Mucosa of descending colon (tissue), 3 donors: Measurements from ENCODE around the gene PRCD. TPM values are rescaled to one million over a fixed set of nuclear protein-coding genes. Genes with fewer than 3 reads are reported as not detected.
"Not testable (repeated sequence)": the region's sequence is repeated elsewhere in the genome, so short reads cannot be mapped to it uniquely, and the experiment has no call there.

Experiments
- ATAC-seq: fragments of 200-7000 bp; cut with Tn5 transposase; one replicate; pipeline ENCODE4 v1.9.1; 2020; ENCODE audit warnings: mild to moderate bottlenecking, moderate library complexity
- DNase-seq, 3 donors: peaks; one replicate each; pipeline ENCODE4 v3.0.0-alpha.2; 2020
- H3K36me3 ChIP-seq: fragments of 200-600 bp; one replicate; pipeline ENCODE4 v1.8.0; 2021; ENCODE audit warnings: low read depth, mild to moderate bottlenecking
- H3K4me1 ChIP-seq: fragments of 200-600 bp; one replicate; pipeline ENCODE4 v1.8.0; 2021; ENCODE audit warnings: low read depth, mild to moderate bottlenecking
- H3K4me3 ChIP-seq: fragments of 200-600 bp; one replicate; pipeline ENCODE4 v1.8.0; 2021; ENCODE audit warnings: mild to moderate bottlenecking
- H3K9me3 ChIP-seq: fragments of 200-600 bp; one replicate; pipeline ENCODE4 v1.8.0; 2021; ENCODE audit warnings: mild to moderate bottlenecking
- intact Hi-C, 2 donors: fragments of 100-400 bp; cut with DNase I in 1 of 2; cut with micrococcal nuclease in 1 of 2; formaldehyde crosslinking; loops; one replicate each; pipeline versions ENCODE4 v1.11.0 to v1.11.1; 2022; cut with DNase I, micrococcal nuclease
- total RNA-seq, 3 donors: library from RNA; stranded (reverse); fragmentation: NEBNext Ultra II Directional in 2 of 3; extraction: Animal tissue kit (Norgen Biotek cat#: 25700) in 2 of 3; gene quantifications; one replicate each; pipeline versions ENCODE4 v1.2.1 to v1.2.4, GENCODE V29; 2021 to 2023
- TF ChIP-seq, protein P1 (sequence below): fragments of 200-600 bp; IDR thresholded peaks from one replicate; pipeline ENCODE4 v1.8.0; 2022; ENCODE audit warnings: antibody characterized with exemption, mild to moderate bottlenecking
- donor health status: DM: no; HTN: no; CAD: no; lungs with moderate emphysema.
- donor health status: DM: no; HTN: no; CAD: no.
- donor health status: DM: no; HTN: yes; CAD: no.

PRCD gene
- total RNA-seq, 3 donors from 2014 or later, result 1.0 to 4.8 (median 1.6) TPM

- ATAC-seq (no peak), DNase-seq (no peak)
- TF ChIP-seq, protein P1, sequence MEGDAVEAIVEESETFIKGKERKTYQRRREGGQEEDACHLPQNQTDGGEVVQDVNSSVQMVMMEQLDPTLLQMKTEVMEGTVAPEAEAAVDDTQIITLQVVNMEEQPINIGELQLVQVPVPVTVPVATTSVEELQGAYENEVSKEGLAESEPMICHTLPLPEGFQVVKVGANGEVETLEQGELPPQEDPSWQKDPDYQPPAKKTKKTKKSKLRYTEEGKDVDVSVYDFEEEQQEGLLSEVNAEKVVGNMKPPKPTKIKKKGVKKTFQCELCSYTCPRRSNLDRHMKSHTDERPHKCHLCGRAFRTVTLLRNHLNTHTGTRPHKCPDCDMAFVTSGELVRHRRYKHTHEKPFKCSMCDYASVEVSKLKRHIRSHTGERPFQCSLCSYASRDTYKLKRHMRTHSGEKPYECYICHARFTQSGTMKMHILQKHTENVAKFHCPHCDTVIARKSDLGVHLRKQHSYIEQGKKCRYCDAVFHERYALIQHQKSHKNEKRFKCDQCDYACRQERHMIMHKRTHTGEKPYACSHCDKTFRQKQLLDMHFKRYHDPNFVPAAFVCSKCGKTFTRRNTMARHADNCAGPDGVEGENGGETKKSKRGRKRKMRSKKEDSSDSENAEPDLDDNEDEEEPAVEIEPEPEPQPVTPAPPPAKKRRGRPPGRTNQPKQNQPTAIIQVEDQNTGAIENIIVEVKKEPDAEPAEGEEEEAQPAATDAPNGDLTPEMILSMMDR, result no peak
- peaks cover 26% of the 10 kb centered on the region for H3K4me1 ChIP-seq
- intact Hi-C loops, result no loop called here
- no peak overlapping the region for H3K4me3 ChIP-seq
- no peaks in the 10 kb centered on the region for H3K36me3 ChIP-seq
- no peaks in the 10 kb centered on the region for H3K9me3 ChIP-seq
These were observed 22.9 kb downstream of the PRCD start for GRCh38 chr17:76562734-76563148.

DNA sequence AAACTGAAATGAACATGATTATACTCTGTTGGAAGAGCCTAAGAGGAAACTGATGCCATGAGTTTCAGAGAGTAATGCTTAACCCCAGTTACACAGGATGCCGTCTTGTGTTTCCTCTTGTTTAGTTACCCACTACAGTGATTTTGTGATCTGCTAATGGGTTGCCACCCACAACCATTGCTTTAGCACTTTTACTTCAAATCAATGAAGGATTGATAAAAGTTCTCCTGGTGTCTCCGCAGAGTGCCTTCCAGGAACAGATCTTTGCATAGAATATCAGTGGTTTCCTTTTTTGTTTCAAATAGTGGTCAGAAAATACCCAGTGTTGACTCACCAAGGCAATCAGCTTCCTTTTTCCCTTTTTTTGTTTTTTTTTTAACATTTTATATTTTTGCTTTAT lies 23.5 kb downstream of the PRCD start:
- peaks cover 23% of the 10 kb centered on the region for H3K4me1 ChIP-seq
- H3K4me3 ChIP-seq, ATAC-seq, H3K9me3 ChIP-seq, DNase-seq, intact Hi-C loops, H3K36me3 ChIP-seq: not testable (repeated sequence)

GRCh38 chr17:76564991-76565727 lies 25.3 kb downstream of the PRCD start:
- not testable (repeated sequence) for H3K4me1 ChIP-seq

DNA sequence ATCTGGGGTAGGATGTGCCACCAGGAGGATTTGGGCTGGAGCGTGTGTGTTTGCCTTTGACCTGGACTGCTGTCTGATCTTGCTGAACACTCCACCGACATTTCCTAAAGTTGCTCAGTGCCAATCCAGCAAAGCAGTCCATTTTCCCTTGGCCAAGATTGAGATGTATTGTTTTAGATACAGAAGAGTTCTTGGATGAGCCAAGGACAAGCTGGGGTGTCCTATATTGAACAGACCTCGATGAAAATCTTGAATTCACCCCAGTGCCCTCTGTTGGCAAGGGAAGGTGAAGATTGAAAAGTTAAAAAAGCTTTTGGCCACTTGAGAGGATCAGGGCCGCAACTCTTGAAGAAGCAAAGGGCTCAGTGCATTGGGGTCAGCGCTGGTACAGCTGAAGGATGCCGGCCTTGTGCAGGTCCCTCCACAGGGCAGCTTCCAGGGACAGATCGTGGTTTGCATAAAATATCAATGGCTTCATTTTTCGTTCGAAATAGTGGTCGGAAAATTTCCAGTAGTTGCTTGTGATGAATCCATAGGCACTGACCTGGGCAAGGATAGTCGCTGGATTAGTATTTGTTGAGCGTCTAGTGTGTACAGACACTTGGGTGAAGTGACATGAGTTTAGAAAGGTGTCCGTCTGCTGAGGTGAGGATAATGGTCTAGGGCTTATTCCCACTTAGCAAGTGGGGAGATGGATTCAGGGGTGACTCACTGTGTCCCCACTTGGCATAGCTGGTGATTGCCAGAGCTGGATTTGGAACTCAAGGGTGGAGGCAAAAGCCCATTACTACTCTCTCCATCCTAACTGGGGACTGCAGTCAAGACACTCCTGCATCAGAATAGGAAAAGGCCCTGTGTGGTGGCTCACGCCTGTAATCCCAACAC lies 26.1 kb downstream of the PRCD start:
- Histone ChIP-seq H3K9me3 (no peaks in the 10 kb centered on the region), H3K4me3 (no peak overlapping the region), H3K36me3 (no peaks in the 10 kb centered on the region), H3K4me1 (peaks cover 3% of the 10 kb centered on the region)
- TF ChIP-seq, protein P1, result no peak
- intact Hi-C loops, result no loop called here
- ATAC-seq (no peak), DNase-seq (no peak)

More at GRCh38 chr17:76564991-76565727, 25.3 kb downstream of the PRCD start:
- intact Hi-C loops, H3K4me3 ChIP-seq, DNase-seq, H3K36me3 ChIP-seq, H3K9me3 ChIP-seq: not testable (repeated sequence)
- peak; percentile 35 for ATAC-seq

DNA sequence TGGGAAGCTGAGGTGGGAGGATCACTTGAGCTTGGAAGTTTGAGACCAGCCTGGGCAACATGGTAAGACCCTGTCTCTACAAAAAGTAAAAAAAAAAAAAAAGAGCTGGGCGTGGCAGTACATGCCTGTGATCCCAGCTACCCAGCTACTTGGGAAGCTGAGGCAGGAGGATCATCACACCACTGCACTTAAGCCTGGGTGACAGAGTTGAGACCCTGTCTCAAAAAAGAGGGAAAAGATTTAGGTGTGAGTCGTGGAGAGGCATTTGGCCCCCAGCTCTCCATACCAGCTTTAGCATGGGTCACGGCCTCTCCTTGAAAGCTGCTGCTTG lies 26.7 kb downstream of the PRCD start:
- Histone ChIP-seq H3K4me3 (no peak overlapping the region), H3K4me1 (peaks cover 2% of the 10 kb centered on the region), H3K9me3 (no peaks in the 10 kb centered on the region), H3K36me3 (no peaks in the 10 kb centered on the region)
- TF ChIP-seq, protein P1, result no peak
- no peak for ATAC-seq
- no peak for DNase-seq
- intact Hi-C loops, result no loop called here

DNA sequence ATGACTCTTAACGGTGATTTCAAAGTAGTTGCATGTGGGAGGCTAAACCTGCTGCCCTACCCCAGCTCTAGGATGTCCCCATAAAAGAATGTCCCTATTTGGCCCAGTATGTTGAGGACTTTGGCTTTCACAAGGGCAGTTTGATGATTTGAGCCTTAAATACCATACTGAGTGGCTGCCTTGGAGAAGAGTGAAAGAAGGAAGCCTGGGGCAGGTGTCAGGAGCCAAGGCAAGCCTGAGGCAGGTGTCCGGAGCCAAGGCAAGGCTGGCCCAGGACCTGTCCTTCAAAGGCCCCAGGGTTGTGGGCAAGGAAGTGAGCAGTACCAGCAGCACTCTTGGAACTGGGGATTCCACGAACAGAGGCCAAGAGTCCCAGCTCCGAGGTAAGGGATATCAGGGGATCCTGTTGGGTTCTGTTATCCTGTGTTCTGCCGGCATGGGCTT lies 27.2 kb downstream of the PRCD start:
- TF ChIP-seq, protein P1, result no peak
- DNase-seq (no peak), ATAC-seq (no peak)
- no peak overlapping the region for H3K4me3 ChIP-seq
- no peaks in the 10 kb centered on the region for H3K4me1 ChIP-seq
- no peaks in the 10 kb centered on the region for H3K9me3 ChIP-seq
- intact Hi-C loops, result no loop called here
- H3K36me3 ChIP-seq, result no peaks in the 10 kb centered on the region
